GM11168 (cell line): ENCODE data around the gene ING5.

Experiments used
- in situ Hi-C: fragments of 300-500 bp; cut with MboI; formaldehyde crosslinking; loops from one replicate; pipeline ENCODE4 v1.12.0; 2022; ENCODE audit warnings: low sequenced_read_pairs; ENCODE audit not compliant: unreplicated experiment

Gene ING5

DNA sequence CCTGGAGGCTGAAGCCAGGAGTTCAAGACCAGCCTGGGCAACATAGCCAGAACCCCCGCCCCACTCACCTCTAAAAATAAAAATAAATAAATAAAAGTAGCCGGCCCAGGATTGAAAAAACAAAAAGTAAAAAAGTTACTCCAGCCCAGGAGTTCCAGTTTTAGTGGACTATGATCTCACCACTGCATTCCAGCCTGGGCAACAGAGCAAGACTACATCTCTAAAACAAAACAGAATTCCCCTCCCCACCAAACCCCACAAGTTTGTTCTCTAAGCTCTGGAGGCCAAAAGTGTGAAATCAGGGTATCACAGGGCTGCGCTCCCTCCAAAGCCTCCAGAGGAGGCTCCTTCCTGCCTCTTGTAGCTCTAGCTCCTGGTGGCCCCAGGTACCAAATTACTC, 34.3 kb downstream of the ING5 start:
- in situ Hi-C loops, result no loop called here

DNA sequence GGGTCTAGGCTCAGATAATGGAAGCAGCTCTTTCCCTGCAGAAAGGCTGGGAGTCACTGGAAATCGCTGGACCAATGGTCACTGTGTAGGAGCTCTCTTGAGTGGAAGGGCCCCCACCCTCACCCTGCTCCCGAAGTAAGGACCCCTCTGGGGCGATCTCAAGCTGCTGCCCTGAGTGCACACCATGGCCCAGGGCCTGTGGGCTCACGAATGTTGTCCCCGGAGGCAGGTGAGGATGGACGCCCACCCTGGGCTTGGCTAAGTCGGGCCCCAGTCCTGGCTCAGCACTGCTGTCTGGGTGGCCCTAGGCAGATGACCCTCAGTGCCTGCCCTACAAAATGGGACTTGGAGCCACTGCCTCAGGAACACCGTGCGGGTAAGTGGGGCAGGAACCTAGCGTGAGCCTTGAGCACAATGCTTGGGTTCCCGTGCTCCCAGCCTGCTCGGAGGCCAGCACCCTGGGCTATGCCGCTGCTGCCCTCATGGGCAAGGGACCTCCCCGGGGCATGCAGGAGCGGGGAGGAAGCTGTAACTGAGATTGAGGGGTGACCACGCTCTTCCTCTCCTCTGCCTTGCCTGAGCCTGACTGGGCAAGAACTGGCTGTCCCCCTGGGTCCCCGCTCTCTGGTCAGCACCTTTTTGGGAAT, 36.3 kb downstream of the ING5 start:
- in situ Hi-C loops, result no loop called here

GRCh38 chr2:241739177-241739576, 37.3 kb downstream of the ING5 start:
- in situ Hi-C loops, result no loop called here

DNA sequence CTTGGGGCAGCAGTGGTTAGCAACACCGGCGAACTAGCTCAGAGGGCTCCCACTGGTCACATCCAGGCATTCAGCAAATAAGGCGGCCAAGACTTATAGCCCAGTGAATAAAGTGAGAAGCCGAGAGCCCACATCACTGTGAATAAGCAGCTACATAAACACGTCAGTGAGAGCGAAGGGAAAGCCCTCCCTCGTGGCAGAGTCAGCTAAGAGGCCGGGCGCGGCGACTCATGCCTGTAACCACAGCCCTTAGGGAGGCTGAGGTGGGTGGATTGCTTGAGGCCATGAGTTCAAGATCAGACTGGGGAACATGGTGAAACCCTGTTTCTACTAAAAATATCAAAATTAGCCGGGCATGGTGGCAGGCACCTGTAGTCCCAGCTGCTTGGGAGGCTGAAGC, 37.8 kb downstream of the ING5 start:
- in situ Hi-C loops, result loop anchor here (10.0 kb wide), 1 partner anchor 55 kb away; no protein-coding TSS in a partner anchor

DNA sequence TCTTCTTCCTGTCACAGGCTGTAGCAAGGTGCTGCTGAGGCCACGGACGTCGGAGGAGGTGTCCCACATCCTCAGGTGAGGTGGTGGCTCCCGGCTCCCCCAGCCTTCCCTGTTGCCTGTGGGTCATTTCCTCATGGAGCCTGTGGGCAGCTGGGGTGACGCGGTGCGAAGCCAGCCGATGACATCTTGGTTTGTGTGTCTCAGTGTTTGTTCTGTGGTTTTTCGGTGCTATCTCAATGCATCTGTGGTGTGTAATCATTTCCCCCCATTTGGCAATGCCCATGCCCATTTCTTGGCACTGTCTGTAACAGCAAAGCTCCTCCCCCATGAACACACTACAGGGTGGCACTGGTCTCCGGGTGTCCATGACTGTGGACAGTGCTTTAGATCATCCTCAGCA, 39.2 kb downstream of the ING5 start:
- in situ Hi-C loops, result loop anchor here (10.0 kb wide), 1 partner anchor 54 kb away; no protein-coding TSS in a partner anchor

- in situ Hi-C loops, result loop anchor here (10.0 kb wide), 1 partner anchor 52 kb away; no protein-coding TSS in a partner anchor
These were observed 40.6 kb downstream of the ING5 start for GRCh38 chr2:241742320-241742939.

GRCh38 chr2:241743008-241743407, 41.2 kb downstream of the ING5 start:
- in situ Hi-C loops, result loop anchor here (10.0 kb wide), 1 partner anchor 52 kb away; no protein-coding TSS in a partner anchor

- in situ Hi-C loops, result loop anchor here (10.0 kb wide), 1 partner anchor 51 kb away; no protein-coding TSS in a partner anchor
These were observed 41.8 kb downstream of the ING5 start for GRCh38 chr2:241743620-241744019.

DNA sequence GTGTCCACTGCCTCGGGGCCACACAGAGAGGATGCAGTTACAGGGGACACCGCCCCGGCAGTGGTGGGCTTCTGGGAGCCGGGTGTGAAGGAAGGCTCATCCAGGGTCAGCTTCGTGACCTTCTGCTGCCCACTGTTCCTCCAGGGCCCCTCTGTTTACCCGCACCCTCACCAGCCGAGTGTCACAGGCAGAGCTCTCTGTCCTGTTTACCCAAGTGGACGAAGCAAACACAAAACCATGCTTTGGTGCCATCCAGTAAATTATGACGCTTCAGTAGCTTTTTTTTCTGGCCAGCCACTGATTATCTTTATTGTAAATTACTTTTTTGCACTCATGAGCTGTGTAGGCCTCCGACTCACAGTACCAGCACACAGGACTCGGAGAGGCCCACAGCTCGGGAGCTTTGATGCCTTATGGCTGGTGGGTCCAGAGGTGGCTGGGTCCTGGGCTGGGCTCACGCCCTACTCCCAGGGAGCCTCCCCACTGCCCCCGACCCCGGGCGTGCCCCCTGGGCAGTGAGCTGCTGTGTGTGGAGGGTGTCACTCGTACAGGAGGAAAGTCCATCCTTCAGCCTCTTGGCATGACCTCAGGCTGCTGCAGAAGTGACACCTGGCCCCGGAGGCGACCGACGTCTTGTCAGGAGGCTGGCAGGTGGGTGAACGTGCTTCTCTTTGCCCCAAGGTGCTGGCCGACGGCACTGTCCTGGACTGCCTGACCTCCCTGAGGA, 42.4 kb downstream of the ING5 start:
- in situ Hi-C loops, result loop anchor here (10.0 kb wide), 1 partner anchor 51 kb away; no protein-coding TSS in a partner anchor

- in situ Hi-C loops, result loop anchor here (10.0 kb wide), 1 partner anchor 50 kb away; no protein-coding TSS in a partner anchor
These were observed 43.4 kb downstream of the ING5 start for GRCh38 chr2:241745276-241745675.

GRCh38 chr2:241746084-241746483, 44.2 kb downstream of the ING5 start:
- in situ Hi-C loops, result loop anchor here (10.0 kb wide), 1 partner anchor 49 kb away; no protein-coding TSS in a partner anchor

DNA sequence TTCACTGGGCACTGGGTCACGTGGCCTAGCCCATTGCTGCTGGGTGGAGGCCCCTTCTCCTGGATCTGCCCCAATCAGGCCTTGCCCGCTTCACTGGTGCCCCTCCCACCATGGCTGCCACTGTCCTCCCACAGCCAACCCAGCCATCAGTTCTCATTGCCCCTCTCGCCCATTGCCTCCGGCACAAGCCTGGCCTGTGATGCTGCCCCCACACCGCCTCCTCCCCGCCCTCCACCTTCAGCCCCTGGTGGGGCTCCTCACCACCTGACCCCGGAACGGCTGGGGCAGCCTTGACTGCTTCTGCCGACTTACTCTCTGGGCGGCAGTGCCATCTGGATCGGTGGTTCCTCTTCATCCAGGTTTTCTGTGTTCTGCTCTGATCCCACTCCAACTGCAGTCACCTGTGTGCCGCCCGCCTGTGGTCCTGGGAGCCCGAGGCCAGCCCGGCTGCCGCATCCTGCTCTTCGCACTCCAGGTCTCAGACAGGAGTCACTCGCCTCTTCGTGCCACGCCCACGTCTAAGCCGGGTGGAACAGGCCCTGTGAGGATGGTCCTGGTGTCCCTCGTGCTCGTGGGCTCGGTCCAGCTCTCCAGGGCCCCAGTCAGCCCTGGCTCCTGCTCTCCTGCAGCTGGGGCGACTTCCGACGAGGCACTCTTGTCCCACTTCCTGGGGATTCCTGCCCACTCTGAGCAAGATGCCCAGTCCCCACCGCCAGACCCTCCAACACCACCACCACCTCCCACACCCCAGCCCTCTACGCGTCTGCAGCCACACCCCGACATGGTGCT, 46.8 kb downstream of the ING5 start:
- in situ Hi-C loops, result loop anchor here (10.0 kb wide), 1 partner anchor 46 kb away; no protein-coding TSS in a partner anchor

DNA sequence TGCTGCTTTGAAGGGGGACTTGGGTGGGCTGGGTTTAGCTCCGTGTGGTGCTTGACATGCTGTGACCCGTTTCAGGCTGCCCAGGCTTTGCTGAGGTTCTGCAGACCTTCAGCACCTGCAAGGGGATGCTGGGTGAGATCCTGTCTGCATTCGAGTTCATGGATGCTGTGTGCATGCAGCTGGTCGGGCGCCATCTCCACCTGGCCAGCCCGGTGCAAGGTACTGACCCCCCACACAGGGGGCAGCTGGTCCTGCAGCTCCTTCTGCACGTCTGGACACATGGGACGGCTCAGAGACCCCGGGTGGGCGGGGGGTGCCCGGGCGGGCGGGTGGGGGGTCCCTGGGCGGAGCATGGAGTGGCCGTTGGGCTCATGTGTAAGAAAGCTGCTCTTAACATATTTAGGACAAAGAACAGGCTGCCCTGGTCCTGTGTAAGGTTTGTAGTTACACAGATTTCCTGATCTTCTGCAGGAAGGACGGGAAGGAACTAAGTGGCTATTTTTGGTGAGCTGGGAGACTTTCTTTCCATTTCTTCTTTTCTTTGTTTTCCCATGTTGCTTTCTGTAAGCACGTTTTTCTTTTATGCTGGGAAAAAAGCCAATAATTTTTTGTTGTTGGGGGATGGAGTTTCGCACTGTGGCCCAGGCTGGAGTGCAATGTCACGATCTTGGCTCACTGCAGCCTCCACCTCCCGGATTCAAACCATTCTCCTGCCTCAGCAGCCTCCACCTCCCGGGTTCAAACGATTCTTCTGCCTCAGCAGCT, 48.4 kb downstream of the ING5 start:
- in situ Hi-C loops, result no loop called here

GRCh38 chr2:241751152-241751551, 49.3 kb downstream of the ING5 start:
- in situ Hi-C loops, result no loop called here

GRCh38 chr2:241751776-241752175, 49.9 kb downstream of the ING5 start:
- in situ Hi-C loops, result no loop called here

DNA sequence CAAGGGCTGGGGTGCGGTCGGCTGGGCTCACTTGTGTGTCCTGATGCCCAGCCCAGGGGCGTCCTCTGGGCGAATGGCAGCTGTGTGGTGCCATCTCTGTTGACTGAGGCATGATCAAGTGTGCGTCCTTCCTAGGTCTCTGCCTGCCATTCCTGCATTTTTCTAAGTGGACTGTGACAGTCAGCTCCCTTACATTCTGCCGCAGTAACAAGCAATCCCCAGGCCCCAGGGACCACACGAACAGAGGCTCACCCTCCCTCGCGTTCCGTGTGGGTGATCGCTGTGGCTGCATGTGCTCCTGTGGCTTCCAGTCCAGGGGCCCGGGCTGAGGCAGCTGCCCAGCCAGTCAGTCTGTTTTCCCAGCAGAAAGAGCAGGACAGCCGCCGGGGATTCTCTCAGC, 50.4 kb downstream of the ING5 start:
- in situ Hi-C loops, result no loop called here

GRCh38 chr2:241752689-241753276, 50.9 kb downstream of the ING5 start:
- in situ Hi-C loops, result no loop called here

- in situ Hi-C loops, result no loop called here
These were observed 51.7 kb downstream of the ING5 start for GRCh38 chr2:241753493-241753892.

DNA sequence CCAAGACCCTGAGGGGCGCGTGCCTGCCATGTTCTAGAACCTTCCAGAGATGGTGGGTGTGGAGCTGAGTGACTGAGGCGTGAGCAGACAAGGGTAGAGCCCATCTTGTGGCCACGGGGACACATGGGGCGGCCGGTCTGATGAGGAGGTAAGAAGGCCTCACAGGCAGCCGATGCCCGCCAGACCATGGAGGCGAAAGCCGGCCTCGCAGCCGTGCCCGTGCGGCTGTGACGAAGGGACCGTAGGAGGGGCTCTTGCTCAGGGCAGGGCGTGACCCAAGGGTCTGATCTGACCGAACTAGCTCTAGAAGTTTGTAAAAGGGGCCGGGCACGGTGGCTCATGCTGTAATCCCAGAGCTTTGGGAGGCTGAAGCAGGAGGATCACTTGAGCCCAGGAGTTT, 52.2 kb downstream of the ING5 start:
- in situ Hi-C loops, result no loop called here
